PC-9 (cell line): Measurements from ENCODE around the gene FAM3D. TPM values are rescaled to one million over a fixed set of nuclear protein-coding genes. Genes with fewer than 3 reads are reported as not detected.

Source experiments
- BruUV-seq: library from RNA; stranded (reverse); fragments of 400-500 nt; replicated peaks from 2 replicates; lab custom pipeline; 2021; lab: Mats Ljungman, UMichigan
- CTCF ChIA-PET: fragments of 300-600 bp; sonication (Branson Sonifier 250); formaldehyde crosslinking; loops from one replicate; lab custom pipeline; 2022; ENCODE audit warnings: antibody characterized with exemption; lab: Charles Lee
- POLR2A ChIA-PET: fragments of 300-600 bp; sonication (Branson Sonifier 250); formaldehyde crosslinking; loops from one replicate; lab custom pipeline; 2022; ENCODE audit warnings: antibody characterized with exemption; ENCODE audit not compliant: unreplicated experiment; lab: Charles Lee
- DNase-seq, 2 experiments: peaks; one replicate each; pipeline versions ENCODE4 v3.0.0 to v3.0.0-alpha.2; 2015 to 2022; ENCODE audit warnings: mixed read lengths in 1 of 2
- H2AFZ ChIP-seq: fragments of 200-600 bp; sonication (generic); 2 replicates; pipeline ENCODE4 v1.8.1; 2017; ENCODE audit warnings: antibody characterized with exemption
- H3F3A ChIP-seq: fragments of 200-600 bp; sonication (generic); 2 replicates; pipeline ENCODE4 v1.8.1; 2017; ENCODE audit warnings: antibody characterized with exemption, mild to moderate bottlenecking, low read depth; ENCODE audit not compliant: insufficient read depth
- H3K27ac ChIP-seq: fragments of 200-600 bp; sonication (generic); 2 replicates; pipeline ENCODE4 v1.6.1; 2016; ENCODE audit warnings: mixed run types
- H3K27me3 ChIP-seq: fragments of 200-600 bp; sonication (generic); 2 replicates; pipeline ENCODE4 v1.6.1; 2016; ENCODE audit warnings: low read depth, mixed run types; ENCODE audit not compliant: insufficient read depth
- H3K36me3 ChIP-seq: fragments of 200-600 bp; sonication (generic); 2 replicates; pipeline ENCODE4 v1.6.1; 2016; ENCODE audit warnings: low read depth, mixed run types
- H3K4me1 ChIP-seq: fragments of 200-600 bp; sonication (generic); replicated peaks from 2 replicates; pipeline ENCODE4 v1.6.1; 2016; ENCODE audit warnings: mixed run types; ENCODE audit not compliant: insufficient read depth
- H3K4me2 ChIP-seq: fragments of 200-600 bp; sonication (generic); 2 replicates; pipeline ENCODE4 v1.6.1; 2017; ENCODE audit warnings: mixed run types
- H3K4me3 ChIP-seq: fragments of 200-600 bp; sonication (generic); 2 replicates; pipeline ENCODE4 v1.6.1; 2016; ENCODE audit warnings: mixed run types
- H3K79me2 ChIP-seq: fragments of 200-600 bp; sonication (generic); 2 replicates; pipeline ENCODE4 v1.6.1; 2017; ENCODE audit warnings: low read depth, mixed run types
- H3K9me2 ChIP-seq: fragments of 200-600 bp; sonication (generic); 2 replicates; pipeline ENCODE4 v1.8.1; 2017; ENCODE audit warnings: mild to moderate bottlenecking; ENCODE audit not compliant: insufficient read depth
- H3K9me3 ChIP-seq: fragments of 200-600 bp; sonication (generic); 2 replicates; pipeline ENCODE4 v1.8.1; 2016; ENCODE audit warnings: low read depth; ENCODE audit not compliant: insufficient read depth
- H4K20me1 ChIP-seq: fragments of 200-600 bp; sonication (generic); 2 replicates; pipeline ENCODE4 v1.8.1; 2017; ENCODE audit not compliant: insufficient read depth
- EZH2 ChIP-seq: fragments of 200-600 bp; sonication (generic); IDR thresholded peaks from 2 replicates; pipeline ENCODE4 v1.8.0; 2017; ENCODE audit warnings: antibody characterized with exemption, low read depth
- intact Hi-C: fragments of 100-400 bp; cut with micrococcal nuclease; formaldehyde crosslinking; loops from one replicate; pipeline ENCODE4 v1.10.0; 2022; ENCODE audit not compliant: unreplicated experiment
- total RNA-seq: library from RNA; stranded (reverse); gene quantifications from 2 replicates; pipeline ENCODE4 v1.2.3, GENCODE V29; 2021
- TF ChIP-seq, protein P1 (sequence below): fragments of 200-600 bp; sonication (generic); conservative IDR thresholded peaks from 2 replicates; pipeline ENCODE4 v1.6.1; 2017; ENCODE audit warnings: mixed run types, antibody characterized with exemption, mild to moderate bottlenecking, moderate library complexity

Gene FAM3D
- total RNA-seq, 1 experiment from 2014 or later, result not detected

DNA sequence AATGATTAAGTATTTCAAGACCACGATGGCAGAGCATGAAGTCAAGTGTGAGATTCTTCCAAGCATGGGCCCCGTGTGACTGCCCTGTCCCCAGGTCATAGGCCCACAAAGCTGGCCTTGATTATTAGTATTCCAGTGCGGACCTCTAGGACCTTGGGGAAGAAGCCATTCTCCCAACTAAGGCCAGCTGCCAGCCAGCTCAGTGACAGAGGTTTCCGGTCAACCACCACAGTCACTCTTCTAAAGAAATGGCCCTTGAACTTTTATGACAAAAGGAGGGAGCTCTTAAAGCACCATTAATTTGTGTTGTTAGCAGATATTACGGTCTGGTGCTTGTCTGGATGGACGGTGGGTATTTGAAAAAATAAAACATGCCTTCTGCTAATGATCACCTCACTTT lies 28.0 kb downstream of the FAM3D start:
- Histone ChIP-seq H3K9me3 (no peaks in the 10 kb centered on the region), H3K27ac (no peak overlapping the region), H3K36me3 (no peaks in the 10 kb centered on the region), H3F3A (no peaks in the 10 kb centered on the region), H4K20me1 (no peaks in the 10 kb centered on the region), H3K4me2 (no peak overlapping the region), H3K4me1 (no peaks in the 10 kb centered on the region), H3K9me2 (no peaks in the 10 kb centered on the region), H3K79me2 (no peaks in the 10 kb centered on the region), H3K4me3 (no peak overlapping the region), H2AFZ (no peak overlapping the region), H3K27me3 (no peaks in the 10 kb centered on the region)
- ChIA-PET POLR2A (no interaction called here), CTCF (interaction anchor here (0.8 kb wide), 1 partner anchor 9 kb away, joined by 3 read pairs; no protein-coding TSS in a partner anchor)
- DNase-seq, result no peak
- BruUV-seq, result no TSS peak
- intact Hi-C loops, result loop anchor here (10.0 kb wide), 1 partner anchor 454 kb away; no protein-coding TSS in a partner anchor
- TF ChIP-seq EZH2, result no peak
- TF ChIP-seq, protein P1, sequence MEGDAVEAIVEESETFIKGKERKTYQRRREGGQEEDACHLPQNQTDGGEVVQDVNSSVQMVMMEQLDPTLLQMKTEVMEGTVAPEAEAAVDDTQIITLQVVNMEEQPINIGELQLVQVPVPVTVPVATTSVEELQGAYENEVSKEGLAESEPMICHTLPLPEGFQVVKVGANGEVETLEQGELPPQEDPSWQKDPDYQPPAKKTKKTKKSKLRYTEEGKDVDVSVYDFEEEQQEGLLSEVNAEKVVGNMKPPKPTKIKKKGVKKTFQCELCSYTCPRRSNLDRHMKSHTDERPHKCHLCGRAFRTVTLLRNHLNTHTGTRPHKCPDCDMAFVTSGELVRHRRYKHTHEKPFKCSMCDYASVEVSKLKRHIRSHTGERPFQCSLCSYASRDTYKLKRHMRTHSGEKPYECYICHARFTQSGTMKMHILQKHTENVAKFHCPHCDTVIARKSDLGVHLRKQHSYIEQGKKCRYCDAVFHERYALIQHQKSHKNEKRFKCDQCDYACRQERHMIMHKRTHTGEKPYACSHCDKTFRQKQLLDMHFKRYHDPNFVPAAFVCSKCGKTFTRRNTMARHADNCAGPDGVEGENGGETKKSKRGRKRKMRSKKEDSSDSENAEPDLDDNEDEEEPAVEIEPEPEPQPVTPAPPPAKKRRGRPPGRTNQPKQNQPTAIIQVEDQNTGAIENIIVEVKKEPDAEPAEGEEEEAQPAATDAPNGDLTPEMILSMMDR, result no peak

DNA sequence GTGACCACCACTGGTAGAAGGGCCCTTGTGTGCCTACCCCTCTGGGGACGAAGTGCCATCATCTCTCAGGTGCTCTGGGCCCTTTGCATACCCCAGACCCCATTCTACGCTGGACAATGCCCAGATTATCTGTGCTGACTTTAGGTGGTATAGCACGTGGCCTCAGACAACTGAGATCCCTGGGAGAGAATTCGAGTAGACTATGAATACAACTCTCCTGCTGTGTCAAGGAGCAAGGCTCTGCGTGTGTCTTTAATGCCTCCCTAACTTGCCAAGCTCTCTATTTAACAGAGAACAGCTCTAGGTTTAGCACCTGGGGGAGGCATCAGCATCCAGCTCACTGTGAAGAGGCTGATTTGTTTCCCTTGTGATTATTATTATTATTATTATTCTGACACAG lies 29.1 kb downstream of the FAM3D start:
- no peaks in the 10 kb centered on the region for H3K79me2 ChIP-seq
- TF ChIP-seq EZH2, result no peak
- TF ChIP-seq, protein P1, result no peak
- H3K4me3 ChIP-seq, result no peak overlapping the region
- no peaks in the 10 kb centered on the region for H3F3A ChIP-seq
- H3K36me3 ChIP-seq, result no peaks in the 10 kb centered on the region
- ChIA-PET CTCF (no interaction called here), POLR2A (no interaction called here)
- intact Hi-C loops, result loop anchor here (10.0 kb wide), 1 partner anchor 453 kb away; no protein-coding TSS in a partner anchor
- H3K4me2 ChIP-seq, result no peak overlapping the region
- BruUV-seq, result no TSS peak
- H4K20me1 ChIP-seq, result no peaks in the 10 kb centered on the region
- H3K27ac ChIP-seq, result no peak overlapping the region
- no peak for DNase-seq
- H2AFZ ChIP-seq, result no peak overlapping the region
- H3K4me1 ChIP-seq, result no peaks in the 10 kb centered on the region
- H3K9me3 ChIP-seq, result no peaks in the 10 kb centered on the region
- no peaks in the 10 kb centered on the region for H3K27me3 ChIP-seq
- H3K9me2 ChIP-seq, result no peaks in the 10 kb centered on the region

DNA sequence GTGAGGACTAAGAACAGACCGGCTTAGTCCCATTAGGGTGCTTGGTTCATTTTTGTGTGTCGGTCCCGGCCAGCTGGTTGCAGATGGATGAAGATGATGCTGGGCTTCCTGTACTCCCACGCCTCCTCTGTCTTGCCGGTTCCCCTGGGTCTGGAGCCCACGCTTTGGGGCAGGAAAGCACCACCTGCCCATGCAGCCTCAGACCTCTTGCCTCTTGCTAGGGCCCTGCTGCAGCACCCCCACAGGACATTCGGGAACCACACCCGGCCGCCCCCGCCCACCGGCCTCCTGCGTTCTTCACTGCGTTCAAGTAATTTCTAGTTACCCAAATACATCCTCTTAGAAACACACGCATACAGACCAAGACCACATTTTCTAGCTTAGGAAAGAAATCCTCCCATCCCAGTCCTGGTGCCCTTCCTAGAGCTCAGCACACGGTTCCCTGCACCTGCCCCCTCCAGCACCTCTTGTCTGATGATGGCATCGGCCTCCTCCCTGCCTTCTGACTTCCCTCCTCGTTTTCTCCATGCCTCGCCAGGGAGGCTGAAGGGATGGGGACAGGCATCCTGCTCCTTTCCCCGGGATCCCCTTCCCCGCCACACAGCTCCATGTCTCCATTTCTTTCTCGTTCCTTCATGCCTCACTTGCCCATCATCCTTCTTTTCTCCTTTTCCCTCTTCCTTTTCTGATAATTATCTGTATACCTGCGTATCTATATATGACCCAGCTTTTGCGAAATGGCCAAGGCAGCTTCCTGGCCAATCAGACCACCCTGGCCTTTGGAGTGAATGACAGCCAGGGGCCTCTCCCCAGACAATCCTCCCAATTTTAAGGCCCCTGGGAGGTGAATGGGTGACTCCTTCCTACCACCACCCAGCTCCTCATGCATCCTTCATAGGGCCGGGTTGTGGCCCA lies 30.9 kb downstream of the FAM3D start:
- CTCF ChIA-PET, result interaction anchor here (0.6 kb wide), 1 partner anchor 65 kb away, joined by 4 read pairs; no protein-coding TSS in a partner anchor
- Histone ChIP-seq H3F3A (no peaks in the 10 kb centered on the region), H3K79me2 (no peaks in the 10 kb centered on the region), H3K27me3 (no peaks in the 10 kb centered on the region), H3K9me2 (no peaks in the 10 kb centered on the region), H3K27ac (no peak overlapping the region), H3K4me2 (no peak overlapping the region), H3K4me1 (no peaks in the 10 kb centered on the region), H3K36me3 (no peaks in the 10 kb centered on the region), H3K4me3 (no peak overlapping the region), H3K9me3 (no peaks in the 10 kb centered on the region), H4K20me1 (no peaks in the 10 kb centered on the region), H2AFZ (no peak overlapping the region)
- intact Hi-C loops, result loop anchor here (10.0 kb wide), 1 partner anchor 451 kb away; no protein-coding TSS in a partner anchor
- DNase-seq, result no peak
- no TSS peak for BruUV-seq
- no peak for TF ChIP-seq EZH2
- TF ChIP-seq, protein P1, result no peak
- POLR2A ChIA-PET, result no interaction called here
